Measurements from ENCODE around the gene ITGA7. TPM values are rescaled to one million over a fixed set of nuclear protein-coding genes. Genes with fewer than 3 reads are reported as not detected.
A peak's percentile ranks its signal among the peaks of the same experiment; 100 is the strongest.

ITGA7 gene
- total RNA-seq, 4 donors from 2014 or later: 9.5 to 20.6 (median 15.8) TPM

DNA sequence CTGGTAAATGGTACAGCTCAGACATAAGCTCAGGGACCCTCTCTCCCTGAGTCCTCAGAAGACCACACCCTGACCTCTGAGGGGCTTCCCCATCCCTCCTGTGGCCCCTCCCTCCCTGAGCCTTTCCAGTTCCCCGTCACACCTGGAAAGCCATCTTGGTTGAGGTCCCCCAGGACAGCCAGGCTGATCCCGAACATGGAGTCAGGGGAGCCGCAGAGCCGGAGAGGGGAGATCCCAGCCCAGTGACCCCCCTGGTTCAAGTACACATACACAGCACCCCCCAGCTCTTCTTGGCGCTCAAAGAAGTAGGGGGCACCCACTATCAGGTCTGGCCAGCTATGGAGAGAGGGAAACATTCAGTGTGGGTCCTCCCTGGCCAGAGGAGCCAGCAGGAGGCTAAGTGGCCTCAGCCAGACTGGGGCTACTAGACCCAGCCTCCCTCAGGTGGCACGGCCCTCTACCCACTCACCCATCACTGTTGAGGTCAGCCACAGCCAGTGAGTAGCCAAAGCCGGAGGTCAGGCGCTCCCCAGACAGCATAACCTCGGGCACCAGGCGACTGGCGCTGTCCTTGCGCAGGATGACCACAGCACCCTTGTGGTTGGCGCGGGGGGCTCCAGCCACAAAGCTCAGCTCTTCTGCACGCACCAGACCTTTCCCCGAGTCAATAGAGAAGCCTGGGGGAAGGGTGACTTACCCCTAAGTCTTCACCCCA is 9.3 kb downstream of the ITGA7 start:
- H3K9me3 ChIP-seq: no peaks in the 10 kb centered on the region
- no peaks in the 10 kb centered on the region for H3K27me3 ChIP-seq
- no peak overlapping the region for H3K4me3 ChIP-seq
- WGBS: 95% methylated on average over 4 of the region's 16 CpGs
- H3K27ac ChIP-seq: no peak overlapping the region
- TF ChIP-seq POLR2AphosphoS5 (IDR thresholded peaks at IDR 0.05): no peak
- TF ChIP-seq, protein P1, sequence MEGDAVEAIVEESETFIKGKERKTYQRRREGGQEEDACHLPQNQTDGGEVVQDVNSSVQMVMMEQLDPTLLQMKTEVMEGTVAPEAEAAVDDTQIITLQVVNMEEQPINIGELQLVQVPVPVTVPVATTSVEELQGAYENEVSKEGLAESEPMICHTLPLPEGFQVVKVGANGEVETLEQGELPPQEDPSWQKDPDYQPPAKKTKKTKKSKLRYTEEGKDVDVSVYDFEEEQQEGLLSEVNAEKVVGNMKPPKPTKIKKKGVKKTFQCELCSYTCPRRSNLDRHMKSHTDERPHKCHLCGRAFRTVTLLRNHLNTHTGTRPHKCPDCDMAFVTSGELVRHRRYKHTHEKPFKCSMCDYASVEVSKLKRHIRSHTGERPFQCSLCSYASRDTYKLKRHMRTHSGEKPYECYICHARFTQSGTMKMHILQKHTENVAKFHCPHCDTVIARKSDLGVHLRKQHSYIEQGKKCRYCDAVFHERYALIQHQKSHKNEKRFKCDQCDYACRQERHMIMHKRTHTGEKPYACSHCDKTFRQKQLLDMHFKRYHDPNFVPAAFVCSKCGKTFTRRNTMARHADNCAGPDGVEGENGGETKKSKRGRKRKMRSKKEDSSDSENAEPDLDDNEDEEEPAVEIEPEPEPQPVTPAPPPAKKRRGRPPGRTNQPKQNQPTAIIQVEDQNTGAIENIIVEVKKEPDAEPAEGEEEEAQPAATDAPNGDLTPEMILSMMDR (IDR thresholded peaks at IDR 0.05): no peak
- TF ChIP-seq POLR2A (IDR thresholded peaks at IDR 0.05): no peak
- TF ChIP-seq EP300 (IDR thresholded peaks at IDR 0.05): no peak
- peaks cover 6% of the 10 kb centered on the region for H3K36me3 ChIP-seq
- no peaks in the 10 kb centered on the region for H3K4me1 ChIP-seq
- peak in 1 of 2 donors; percentile 55 for DNase-seq (ENCODE audit: low spot score in 2 of 2)

DNA sequence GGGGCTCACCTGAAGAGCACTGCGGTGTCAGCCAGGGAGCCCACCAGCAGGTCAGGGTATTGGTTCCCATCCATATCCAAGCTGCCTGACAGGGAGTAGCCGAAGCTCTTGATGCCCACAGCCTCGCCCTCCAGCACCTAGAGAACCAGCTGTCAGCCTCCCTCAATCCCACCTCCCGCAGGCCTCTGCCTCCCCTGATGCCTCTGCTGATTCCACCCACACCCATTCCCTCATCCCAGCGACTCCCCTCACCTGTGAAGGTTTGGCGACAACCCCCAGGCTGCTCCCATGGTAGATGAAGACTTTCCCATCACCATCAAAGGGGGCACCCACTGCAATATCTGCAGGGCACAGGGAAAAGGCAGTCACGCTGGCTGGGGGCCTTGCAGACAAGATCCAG is 10.0 kb downstream of the ITGA7 start:
- Histone ChIP-seq H3K4me3 (no peak overlapping the region), H3K9me3 (no peaks in the 10 kb centered on the region), H3K36me3 (peaks cover 6% of the 10 kb centered on the region), H3K4me1 (no peaks in the 10 kb centered on the region), H3K27me3 (no peaks in the 10 kb centered on the region), H3K27ac (no peak overlapping the region)
- TF ChIP-seq POLR2AphosphoS5 (IDR thresholded peaks at IDR 0.05): no peak
- TF ChIP-seq, protein P1 (IDR thresholded peaks at IDR 0.05): no peak
- no peak for TF ChIP-seq POLR2A (IDR thresholded peaks at IDR 0.05)
- no peak for TF ChIP-seq EP300 (IDR thresholded peaks at IDR 0.05)
- DNase-seq (ENCODE audit: low spot score in 2 of 2): peak in 1 of 2 donors; percentile 43
- WGBS: 80% methylated on average over 5 of the region's 7 CpGs

DNA sequence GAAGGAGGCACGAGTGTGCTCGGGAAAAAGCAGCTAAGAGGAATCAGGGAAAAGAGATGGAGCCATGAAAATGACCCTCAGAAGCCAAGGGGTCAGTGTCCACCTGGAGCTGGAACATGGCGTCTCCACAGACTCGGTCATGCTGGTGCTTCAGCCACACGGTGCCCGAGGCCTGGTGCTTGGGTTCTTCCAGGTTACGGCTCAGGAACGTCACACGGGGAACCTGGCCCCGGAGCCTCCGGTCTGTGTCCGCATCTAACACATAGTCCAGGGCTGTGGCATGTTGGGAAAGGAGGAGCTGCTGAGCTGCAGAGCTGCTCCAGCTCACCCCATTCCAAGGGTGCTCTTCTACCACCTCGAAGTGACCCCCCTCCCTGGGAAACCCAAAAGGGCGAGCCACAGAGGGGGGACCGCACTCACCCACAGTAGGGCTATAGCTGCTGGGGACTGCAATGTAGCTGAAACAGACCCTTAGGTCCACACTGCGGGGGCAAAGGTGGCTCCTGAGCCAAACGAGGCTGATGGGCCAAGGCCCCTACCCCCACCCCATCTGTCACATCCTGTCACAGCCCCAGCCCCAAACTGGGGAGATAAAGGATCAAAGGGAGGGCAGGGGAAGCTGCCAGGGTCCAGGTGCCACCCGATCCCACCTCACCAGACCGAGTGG is 10.8 kb downstream of the ITGA7 start:
- 89% methylated on average over 16 of the region's 19 CpGs for WGBS
- Histone ChIP-seq H3K4me1 (no peaks in the 10 kb centered on the region), H3K4me3 (no peak overlapping the region), H3K9me3 (no peaks in the 10 kb centered on the region), H3K27ac (no peak overlapping the region), H3K27me3 (no peaks in the 10 kb centered on the region), H3K36me3 (peaks cover 6% of the 10 kb centered on the region)
- DNase-seq (ENCODE audit: low spot score in 2 of 2): peak in 1 of 2 donors; percentile 46
- no peak for TF ChIP-seq POLR2A (IDR thresholded peaks at IDR 0.05)
- TF ChIP-seq EP300 (IDR thresholded peaks at IDR 0.05): no peak
- no peak for TF ChIP-seq POLR2AphosphoS5 (IDR thresholded peaks at IDR 0.05)
- TF ChIP-seq, protein P1 (IDR thresholded peaks at IDR 0.05): no peak

DNA sequence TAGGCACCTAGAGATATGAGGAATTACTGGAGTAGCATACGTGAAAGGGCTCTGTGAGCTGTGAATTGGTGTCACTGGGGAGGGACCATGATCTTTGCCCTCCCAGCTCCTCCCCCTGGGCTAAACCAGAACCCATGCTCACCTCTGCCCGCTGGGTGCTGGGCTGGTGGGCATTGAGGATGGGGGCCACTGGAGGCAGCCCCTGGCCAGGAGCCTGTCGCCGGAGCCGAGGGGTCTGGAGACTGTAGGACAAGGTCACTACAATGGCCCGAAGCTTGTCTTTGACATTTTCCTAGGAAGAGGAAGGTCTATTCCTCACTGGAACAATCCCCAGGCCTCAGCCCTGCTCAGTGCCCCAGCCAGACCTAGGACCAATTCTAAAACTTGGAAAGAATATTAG is 11.6 kb downstream of the ITGA7 start:
- Histone ChIP-seq H3K4me1 (no peaks in the 10 kb centered on the region), H3K27ac (no peak overlapping the region), H3K9me3 (no peaks in the 10 kb centered on the region), H3K27me3 (no peaks in the 10 kb centered on the region), H3K4me3 (no peak overlapping the region), H3K36me3 (peaks cover 6% of the 10 kb centered on the region)
- 89% methylated on average over 6 of the region's 6 CpGs for WGBS
- peak in 1 of 2 donors; percentile 48 for DNase-seq (ENCODE audit: low spot score in 2 of 2)
- no peak for TF ChIP-seq POLR2AphosphoS5 (IDR thresholded peaks at IDR 0.05)
- TF ChIP-seq POLR2A (IDR thresholded peaks at IDR 0.05): no peak
- TF ChIP-seq EP300 (IDR thresholded peaks at IDR 0.05): no peak
- TF ChIP-seq, protein P1 (IDR thresholded peaks at IDR 0.05): no peak

DNA sequence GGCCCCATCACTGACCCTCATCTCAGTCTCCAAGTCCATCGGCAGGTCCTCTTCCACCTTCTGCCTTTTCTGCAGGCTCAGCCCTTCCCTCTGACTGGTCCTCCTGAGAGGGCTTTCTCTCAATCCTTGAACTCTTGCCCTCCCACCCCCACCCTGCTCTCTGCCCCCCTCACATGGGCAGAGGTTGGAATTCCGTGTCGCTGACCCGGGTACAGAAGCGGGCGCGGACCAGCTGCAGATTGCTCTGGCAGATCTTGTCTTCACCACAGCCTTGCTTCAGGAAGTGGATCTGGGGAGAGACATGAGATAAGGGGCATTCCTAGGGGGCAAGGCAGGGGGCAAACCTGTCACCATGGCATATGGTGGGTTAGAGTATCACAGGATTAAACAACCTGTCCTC is 12.4 kb downstream of the ITGA7 start:
- H3K27me3 ChIP-seq: no peaks in the 10 kb centered on the region
- H3K9me3 ChIP-seq: no peaks in the 10 kb centered on the region
- H3K4me1 ChIP-seq: no peaks in the 10 kb centered on the region
- H3K27ac ChIP-seq: no peak overlapping the region
- peaks cover 6% of the 10 kb centered on the region for H3K36me3 ChIP-seq
- TF ChIP-seq EP300 (IDR thresholded peaks at IDR 0.05): no peak
- TF ChIP-seq, protein P1 (IDR thresholded peaks at IDR 0.05): no peak
- no peak for TF ChIP-seq POLR2AphosphoS5 (IDR thresholded peaks at IDR 0.05)
- TF ChIP-seq POLR2A (IDR thresholded peaks at IDR 0.05): no peak
- no peak overlapping the region for H3K4me3 ChIP-seq
- DNase-seq (ENCODE audit: low spot score in 2 of 2): peak in 1 of 2 donors; percentile 21
- 85% methylated on average over 7 of the region's 7 CpGs for WGBS
